GM23338 (cell line): ENCODE data around the gene PHOX2B. TPM values are rescaled to one million over a fixed set of nuclear protein-coding genes. Genes with fewer than 3 reads are reported as not detected.

Experiments used
- ATAC-seq: fragments of 200-7000 bp; cut with Tn5 transposase; 3 replicates; pipeline ENCODE4 v1.9.1; 2020
- DNase-seq: peaks from one replicate; pipeline ENCODE4 v3.0.0-alpha.2; 2015; ENCODE audit warnings: low spot score
- H2AFZ ChIP-seq: fragments of 200-600 bp; sonication (generic); 2 replicates; pipeline ENCODE4 v1.8.0; 2016; ENCODE audit warnings: antibody characterized with exemption, mild to moderate bottlenecking, moderate library complexity
- H3F3A ChIP-seq: fragments of 200-600 bp; sonication (generic); replicated peaks from 2 replicates; pipeline ENCODE4 v1.8.0; 2017; ENCODE audit warnings: antibody characterized with exemption, mixed run types, low read depth
- H3K27ac ChIP-seq: fragments of 200-600 bp; sonication (generic); 2 replicates; pipeline ENCODE4 v1.6.1; 2016; ENCODE audit warnings: low read depth
- H3K27me3 ChIP-seq: fragments of 200-600 bp; sonication (generic); 2 replicates; pipeline ENCODE4 v1.8.0; 2016; ENCODE audit warnings: mild to moderate bottlenecking, mixed run types, moderate library complexity; ENCODE audit not compliant: insufficient read depth
- H3K36me3 ChIP-seq: fragments of 200-600 bp; sonication (generic); 2 replicates; pipeline ENCODE4 v1.8.0; 2016; ENCODE audit warnings: mild to moderate bottlenecking; ENCODE audit not compliant: insufficient read depth
- H3K4me1 ChIP-seq: fragments of 200-600 bp; sonication (generic); 2 replicates; pipeline ENCODE4 v1.8.0; 2016; ENCODE audit warnings: mild to moderate bottlenecking, moderate library complexity; ENCODE audit not compliant: insufficient read depth
- H3K4me2 ChIP-seq: fragments of 200-600 bp; sonication (generic); 2 replicates; pipeline ENCODE4 v1.7.1; 2017; ENCODE audit warnings: mixed run types
- H3K4me3 ChIP-seq: fragments of 200-600 bp; sonication (generic); 2 replicates; pipeline ENCODE4 v1.6.1; 2016; ENCODE audit warnings: mixed run types
- H3K79me2 ChIP-seq: fragments of 200-600 bp; sonication (generic); replicated peaks from 2 replicates; pipeline ENCODE4 v1.8.0; 2017; ENCODE audit warnings: mild to moderate bottlenecking; ENCODE audit not compliant: insufficient read depth
- H3K9me2 ChIP-seq: fragments of 200-600 bp; sonication (generic); 2 replicates; pipeline ENCODE4 v1.8.0; 2017; ENCODE audit not compliant: insufficient read depth
- H4K20me1 ChIP-seq: fragments of 200-600 bp; sonication (generic); replicated peaks from 2 replicates; pipeline ENCODE4 v1.8.0; 2017; ENCODE audit warnings: mild to moderate bottlenecking; ENCODE audit not compliant: insufficient read depth
- H3K27ac Mint-ChIP-seq: 2 replicates; pipeline ENCODE4 v1.8.0; 2020; ENCODE audit warnings: inconsistent platforms, mild to moderate bottlenecking, moderate library complexity, mixed read lengths
- H3K27me3 Mint-ChIP-seq: 3 replicates; pipeline ENCODE4 v1.8.0; 2022; ENCODE audit warnings: low read depth, mild to moderate bottlenecking, moderate library complexity, mixed read lengths, inconsistent platforms; ENCODE audit not compliant: insufficient read depth, poor library complexity
- H3K36me3 Mint-ChIP-seq: 3 replicates; pipeline ENCODE4 v1.8.0; 2021; ENCODE audit warnings: low read depth, mild to moderate bottlenecking, inconsistent platforms, moderate library complexity, mixed read lengths
- H3K4me1 Mint-ChIP-seq: 3 replicates; pipeline ENCODE4 v1.8.0; 2020; ENCODE audit warnings: mild to moderate bottlenecking, inconsistent platforms, mixed read lengths
- H3K4me3 Mint-ChIP-seq: 3 replicates; pipeline ENCODE4 v1.8.0; 2021; ENCODE audit warnings: moderate library complexity, mild to moderate bottlenecking, inconsistent platforms, mixed read lengths
- H3K9me3 Mint-ChIP-seq: 3 replicates; pipeline ENCODE4 v1.8.0; 2020; ENCODE audit warnings: moderate library complexity, mild to moderate bottlenecking, inconsistent platforms, mixed read lengths
- EZH2 ChIP-seq: fragments of 200-600 bp; sonication (generic); IDR thresholded peaks from one replicate; pipeline ENCODE4 v1.8.0; 2017; ENCODE audit warnings: antibody characterized with exemption, mild to moderate bottlenecking, low read depth; ENCODE audit not compliant: unreplicated experiment
- EZH2phosphoT487 ChIP-seq: fragments of 200-600 bp; sonication (generic); IDR thresholded peaks from one replicate; pipeline ENCODE4 v1.8.1; 2018; ENCODE audit warnings: antibody characterized with exemption; ENCODE audit not compliant: unreplicated experiment
- NANOG ChIP-seq: IDR thresholded peaks from 2 replicates; pipeline ENCODE4 v1.6.1; 2016; ENCODE audit warnings: antibody characterized with exemption, borderline replicate concordance
- STAT1 ChIP-seq: IDR thresholded peaks from one replicate; pipeline ENCODE4 v1.6.1; 2016; ENCODE audit warnings: antibody characterized with exemption; ENCODE audit not compliant: unreplicated experiment
- ZNF114 ChIP-seq: fragments of 250-450 bp; sonication (Bioruptor Pico); IDR thresholded peaks from 2 replicates; pipeline ENCODE4 v1.5.0; 2020; ENCODE audit warnings: mild to moderate bottlenecking, moderate library complexity
- polyA plus RNA-seq: library from polyadenylated mRNA; unstranded; fragments of >200 nt; fragmentation: Nextera tagmentation; extraction: Ambion mirVana; gene quantifications from 2 replicates; pipeline ENCODE4 v1.2.1, GENCODE V29; 2016
- total RNA-seq: library from RNA; depleted of rRNA; stranded (reverse); fragments of >200 nt; shearing (Covaris generic); gene quantifications from 2 replicates; pipeline ENCODE4 v1.2.3, GENCODE V29; 2014
- TF ChIP-seq, protein P1 (sequence below), 2 experiments: fragments of 200-600 bp in 1 of 2; sonication (generic) in 1 of 2; conservative IDR thresholded peaks; 2 replicates each; pipeline versions ENCODE4 v1.5.1 to v1.6.1; 2016 to 2017; ENCODE audit warnings: antibody characterized with exemption in 2 of 2, low read depth in 2 of 2, mild to moderate bottlenecking in 2 of 2, moderate library complexity in 1 of 2
- TF ChIP-seq, protein P2 (sequence below): fragments of 250-450 bp; sonication (Bioruptor Pico); IDR thresholded peaks from 2 replicates; pipeline ENCODE4 v1.5.0; 2020; ENCODE audit warnings: mild to moderate bottlenecking, moderate library complexity

PHOX2B gene
- total and polyA plus RNA-seq, 2 experiments from 2014 or later = not detected

DNA sequence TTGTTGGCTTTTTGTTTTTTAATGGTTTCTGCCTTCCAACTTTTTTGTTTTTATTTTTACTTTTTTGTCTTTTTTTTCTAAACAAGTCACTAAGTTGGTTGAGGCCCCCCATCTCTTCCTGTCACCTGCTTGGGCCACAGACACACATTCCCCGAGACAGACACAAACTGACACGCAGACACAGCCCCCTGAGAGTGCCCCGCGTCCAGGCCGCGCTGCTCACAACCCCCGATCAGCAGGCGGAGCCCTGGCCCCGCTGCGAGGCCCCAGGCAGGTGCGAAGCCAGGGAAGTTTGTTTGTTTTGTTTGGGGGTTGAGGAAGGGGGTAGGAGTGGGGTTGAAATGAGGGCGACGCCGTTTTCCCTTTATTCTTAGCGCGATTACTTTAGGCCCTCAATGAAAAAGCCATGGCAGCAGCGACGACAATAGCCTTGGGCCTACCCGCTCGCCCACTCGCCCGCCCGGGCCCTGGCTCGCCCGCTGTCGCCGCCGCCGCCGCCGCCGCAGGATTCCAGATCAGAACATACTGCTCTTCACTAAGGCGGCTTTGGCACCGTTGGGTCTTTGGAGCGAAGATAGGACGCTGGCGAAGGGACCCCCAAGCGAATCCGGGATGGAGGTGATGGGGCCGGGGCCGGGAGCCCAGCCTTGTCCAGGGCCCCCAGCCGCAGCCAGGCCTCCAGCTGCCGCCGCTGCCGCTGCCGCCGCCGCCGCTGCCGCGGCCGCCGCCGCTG, 3.1 kb downstream of the PHOX2B start:
- Histone ChIP-seq H3K79me2 (no peaks in the 10 kb centered on the region), H3K36me3 (no peaks in the 10 kb centered on the region), H3F3A (peaks cover 26% of the 10 kb centered on the region), H4K20me1 (peaks cover 34% of the 10 kb centered on the region), H3K27ac (no peak overlapping the region), H3K9me2 (no peaks in the 10 kb centered on the region), H3K4me2 (peak overlapping the region; percentile 74), H3K27me3 (peaks cover 100% of the 10 kb centered on the region), H3K4me1 (peaks cover 55% of the 10 kb centered on the region), H2AFZ (no peak overlapping the region), H3K4me3 (peak overlapping the region; percentile 47)
- no peak overlapping the region for H3K27ac Mint-ChIP-seq
- ATAC-seq (peak; percentile 24), DNase-seq (peak; percentile 66)
- peaks cover 44% of the 10 kb centered on the region for H3K4me1 Mint-ChIP-seq
- H3K9me3 Mint-ChIP-seq = peaks cover 13% of the 10 kb centered on the region; the same call in 2 of the 3 replicates
- no peaks in the 10 kb centered on the region; the same call in 2 of the 3 replicates for H3K36me3 Mint-ChIP-seq
- H3K4me3 Mint-ChIP-seq = peak overlapping the region; percentile 57
- TF ChIP-seq ZNF114 (CRISPR knock-in tag) = no peak
- TF ChIP-seq, protein P1, sequence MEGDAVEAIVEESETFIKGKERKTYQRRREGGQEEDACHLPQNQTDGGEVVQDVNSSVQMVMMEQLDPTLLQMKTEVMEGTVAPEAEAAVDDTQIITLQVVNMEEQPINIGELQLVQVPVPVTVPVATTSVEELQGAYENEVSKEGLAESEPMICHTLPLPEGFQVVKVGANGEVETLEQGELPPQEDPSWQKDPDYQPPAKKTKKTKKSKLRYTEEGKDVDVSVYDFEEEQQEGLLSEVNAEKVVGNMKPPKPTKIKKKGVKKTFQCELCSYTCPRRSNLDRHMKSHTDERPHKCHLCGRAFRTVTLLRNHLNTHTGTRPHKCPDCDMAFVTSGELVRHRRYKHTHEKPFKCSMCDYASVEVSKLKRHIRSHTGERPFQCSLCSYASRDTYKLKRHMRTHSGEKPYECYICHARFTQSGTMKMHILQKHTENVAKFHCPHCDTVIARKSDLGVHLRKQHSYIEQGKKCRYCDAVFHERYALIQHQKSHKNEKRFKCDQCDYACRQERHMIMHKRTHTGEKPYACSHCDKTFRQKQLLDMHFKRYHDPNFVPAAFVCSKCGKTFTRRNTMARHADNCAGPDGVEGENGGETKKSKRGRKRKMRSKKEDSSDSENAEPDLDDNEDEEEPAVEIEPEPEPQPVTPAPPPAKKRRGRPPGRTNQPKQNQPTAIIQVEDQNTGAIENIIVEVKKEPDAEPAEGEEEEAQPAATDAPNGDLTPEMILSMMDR (conservative IDR thresholded peaks at IDR 0.05; ENCODE audit: low read depth in 2 of 2) = peak in 1 of 2 experiments; percentile 26; a peak in 1 of 4 replicates
- no peak for TF ChIP-seq STAT1
- TF ChIP-seq EZH2phosphoT487 = peak; percentile 97
- TF ChIP-seq EZH2 = peak; percentile 98
- H3K27me3 Mint-ChIP-seq = peaks cover 98% of the 10 kb centered on the region

DNA sequence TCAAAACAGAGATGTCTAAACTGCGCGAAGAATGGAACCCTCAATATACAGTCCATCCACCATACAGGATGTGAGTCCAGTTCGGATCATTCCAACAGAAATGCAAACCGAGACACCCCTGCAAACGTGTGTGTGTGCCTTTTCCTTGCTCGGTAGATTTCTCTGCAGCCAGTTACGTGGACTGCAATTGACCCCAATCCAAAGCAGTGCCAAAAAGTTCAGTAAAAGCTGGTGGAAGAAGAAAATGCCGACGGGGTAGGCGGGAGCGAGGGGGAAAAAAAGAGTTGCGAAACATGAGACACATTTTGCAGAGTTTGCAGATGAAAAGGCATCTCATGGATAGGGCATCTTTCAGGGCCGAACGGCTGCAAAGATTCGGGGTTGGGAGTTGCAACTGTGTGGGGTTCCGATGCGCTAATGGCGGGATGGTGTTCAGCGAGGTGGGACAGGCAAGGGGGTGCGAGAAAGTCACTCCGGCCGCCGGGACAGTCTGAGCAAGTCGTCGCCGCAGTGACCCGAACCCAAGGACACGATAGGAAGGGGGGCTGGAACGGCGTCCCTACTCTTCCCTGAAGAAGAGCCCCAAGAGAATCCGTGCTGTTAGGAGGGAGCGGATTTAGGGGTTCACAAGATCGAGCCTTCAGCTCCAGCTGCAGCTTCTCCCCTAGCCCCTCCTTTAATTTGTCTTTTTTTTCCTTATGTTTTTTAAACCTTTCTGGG, 3.8 kb downstream of the PHOX2B start:
- Histone ChIP-seq H3K27ac (no peak overlapping the region), H3K4me3 (peak overlapping the region; percentile 47), H3K4me1 (peaks cover 48% of the 10 kb centered on the region), H3K36me3 (no peaks in the 10 kb centered on the region), H3K79me2 (no peaks in the 10 kb centered on the region), H4K20me1 (peaks cover 27% of the 10 kb centered on the region), H3K27me3 (peaks cover 100% of the 10 kb centered on the region), H3K9me2 (no peaks in the 10 kb centered on the region), H3K4me2 (peak overlapping the region; percentile 74; the same call in 1 of the 2 replicates), H2AFZ (no peak overlapping the region), H3F3A (peaks cover 20% of the 10 kb centered on the region)
- no peaks in the 10 kb centered on the region; the same call in 2 of the 3 replicates for H3K36me3 Mint-ChIP-seq
- H3K9me3 Mint-ChIP-seq = peaks cover 13% of the 10 kb centered on the region; the same call in 2 of the 3 replicates
- peaks cover 39% of the 10 kb centered on the region for H3K4me1 Mint-ChIP-seq
- peak overlapping the region; percentile 57; the same call in 2 of the 3 replicates for H3K4me3 Mint-ChIP-seq
- DNase-seq = peak; percentile 36
- TF ChIP-seq EZH2 (peak; percentile 98), EZH2phosphoT487 (peak; percentile 94), NANOG (no peak)
- TF ChIP-seq, protein P2, sequence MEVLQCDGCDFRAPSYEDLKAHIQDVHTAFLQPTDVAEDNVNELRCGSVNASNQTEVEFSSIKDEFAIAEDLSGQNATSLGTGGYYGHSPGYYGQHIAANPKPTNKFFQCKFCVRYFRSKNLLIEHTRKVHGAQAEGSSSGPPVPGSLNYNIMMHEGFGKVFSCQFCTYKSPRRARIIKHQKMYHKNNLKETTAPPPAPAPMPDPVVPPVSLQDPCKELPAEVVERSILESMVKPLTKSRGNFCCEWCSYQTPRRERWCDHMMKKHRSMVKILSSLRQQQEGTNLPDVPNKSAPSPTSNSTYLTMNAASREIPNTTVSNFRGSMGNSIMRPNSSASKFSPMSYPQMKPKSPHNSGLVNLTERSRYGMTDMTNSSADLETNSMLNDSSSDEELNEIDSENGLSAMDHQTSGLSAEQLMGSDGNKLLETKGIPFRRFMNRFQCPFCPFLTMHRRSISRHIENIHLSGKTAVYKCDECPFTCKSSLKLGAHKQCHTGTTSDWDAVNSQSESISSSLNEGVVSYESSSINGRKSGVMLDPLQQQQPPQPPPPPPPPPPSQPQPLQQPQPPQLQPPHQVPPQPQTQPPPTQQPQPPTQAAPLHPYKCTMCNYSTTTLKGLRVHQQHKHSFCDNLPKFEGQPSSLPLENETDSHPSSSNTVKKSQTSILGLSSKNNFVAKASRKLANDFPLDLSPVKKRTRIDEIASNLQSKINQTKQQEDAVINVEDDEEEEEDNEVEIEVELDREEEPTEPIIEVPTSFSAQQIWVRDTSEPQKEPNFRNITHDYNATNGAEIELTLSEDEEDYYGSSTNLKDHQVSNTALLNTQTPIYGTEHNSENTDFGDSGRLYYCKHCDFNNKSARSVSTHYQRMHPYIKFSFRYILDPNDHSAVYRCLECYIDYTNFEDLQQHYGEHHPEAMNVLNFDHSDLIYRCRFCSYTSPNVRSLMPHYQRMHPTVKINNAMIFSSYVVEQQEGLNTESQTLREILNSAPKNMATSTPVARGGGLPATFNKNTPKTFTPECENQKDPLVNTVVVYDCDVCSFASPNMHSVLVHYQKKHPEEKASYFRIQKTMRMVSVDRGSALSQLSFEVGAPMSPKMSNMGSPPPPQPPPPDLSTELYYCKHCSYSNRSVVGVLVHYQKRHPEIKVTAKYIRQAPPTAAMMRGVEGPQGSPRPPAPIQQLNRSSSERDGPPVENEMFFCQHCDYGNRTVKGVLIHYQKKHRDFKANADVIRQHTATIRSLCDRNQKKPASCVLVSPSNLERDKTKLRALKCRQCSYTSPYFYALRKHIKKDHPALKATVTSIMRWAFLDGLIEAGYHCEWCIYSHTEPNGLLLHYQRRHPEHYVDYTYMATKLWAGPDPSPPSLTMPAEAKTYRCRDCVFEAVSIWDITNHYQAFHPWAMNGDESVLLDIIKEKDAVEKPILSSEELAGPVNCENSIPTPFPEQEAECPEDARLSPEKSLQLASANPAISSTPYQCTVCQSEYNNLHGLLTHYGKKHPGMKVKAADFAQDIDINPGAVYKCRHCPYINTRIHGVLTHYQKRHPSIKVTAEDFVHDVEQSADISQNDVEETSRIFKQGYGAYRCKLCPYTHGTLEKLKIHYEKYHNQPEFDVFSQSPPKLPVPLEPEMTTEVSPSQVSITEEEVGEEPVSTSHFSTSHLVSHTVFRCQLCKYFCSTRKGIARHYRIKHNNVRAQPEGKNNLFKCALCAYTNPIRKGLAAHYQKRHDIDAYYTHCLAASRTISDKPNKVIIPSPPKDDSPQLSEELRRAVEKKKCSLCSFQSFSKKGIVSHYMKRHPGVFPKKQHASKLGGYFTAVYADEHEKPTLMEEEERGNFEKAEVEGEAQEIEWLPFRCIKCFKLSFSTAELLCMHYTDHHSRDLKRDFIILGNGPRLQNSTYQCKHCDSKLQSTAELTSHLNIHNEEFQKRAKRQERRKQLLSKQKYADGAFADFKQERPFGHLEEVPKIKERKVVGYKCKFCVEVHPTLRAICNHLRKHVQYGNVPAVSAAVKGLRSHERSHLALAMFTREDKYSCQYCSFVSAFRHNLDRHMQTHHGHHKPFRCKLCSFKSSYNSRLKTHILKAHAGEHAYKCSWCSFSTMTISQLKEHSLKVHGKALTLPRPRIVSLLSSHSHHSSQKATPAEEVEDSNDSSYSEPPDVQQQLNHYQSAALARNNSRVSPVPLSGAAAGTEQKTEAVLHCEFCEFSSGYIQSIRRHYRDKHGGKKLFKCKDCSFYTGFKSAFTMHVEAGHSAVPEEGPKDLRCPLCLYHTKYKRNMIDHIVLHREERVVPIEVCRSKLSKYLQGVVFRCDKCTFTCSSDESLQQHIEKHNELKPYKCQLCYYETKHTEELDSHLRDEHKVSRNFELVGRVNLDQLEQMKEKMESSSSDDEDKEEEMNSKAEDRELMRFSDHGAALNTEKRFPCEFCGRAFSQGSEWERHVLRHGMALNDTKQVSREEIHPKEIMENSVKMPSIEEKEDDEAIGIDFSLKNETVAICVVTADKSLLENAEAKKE (CRISPR knock-in tag) = no peak
- H3K27ac Mint-ChIP-seq = no peak overlapping the region
- H3K27me3 Mint-ChIP-seq = peaks cover 97% of the 10 kb centered on the region
- no peak for ATAC-seq
